ENCODE measurements around the gene KHDRBS2.

Gene KHDRBS2

GRCh38 chr6:62265906-62266525 lies 20.0 kb downstream of the KHDRBS2 start:
- H3K4me1 ChIP-seq (ENCODE audit: insufficient read depth, low read length): no peaks in the 10 kb centered on the region; the same call in 1 of the 2 replicates
- no peaks in the 10 kb centered on the region for H3K36me3 ChIP-seq (ENCODE audit: insufficient read depth, low read length)
- no peak overlapping the region for H3K9ac ChIP-seq (ENCODE audit: low read depth, low read length)
- H3K9me3 ChIP-seq (ENCODE audit: control insufficient read depth, insufficient read depth, low read length): no peaks in the 10 kb centered on the region

GRCh38 chr6:62262283-62262682 lies 23.7 kb downstream of the KHDRBS2 start:
- H3K9ac ChIP-seq (ENCODE audit: low read depth, low read length): no peak overlapping the region
- no peaks in the 10 kb centered on the region for H3K9me3 ChIP-seq (ENCODE audit: control insufficient read depth, insufficient read depth, low read length)
- H3K36me3 ChIP-seq (ENCODE audit: insufficient read depth, low read length): no peaks in the 10 kb centered on the region
- H3K4me1 ChIP-seq (ENCODE audit: insufficient read depth, low read length): no peaks in the 10 kb centered on the region; the same call in 1 of the 2 replicates

- no peaks in the 10 kb centered on the region for H3K9me3 ChIP-seq (ENCODE audit: control insufficient read depth, insufficient read depth, low read length)
- H3K36me3 ChIP-seq (ENCODE audit: insufficient read depth, low read length): no peaks in the 10 kb centered on the region
- no peak overlapping the region for H3K9ac ChIP-seq (ENCODE audit: low read depth, low read length)
- no peaks in the 10 kb centered on the region for H3K4me1 ChIP-seq (ENCODE audit: insufficient read depth, low read length)
Measured at GRCh38 chr6:62246087-62246486, 39.9 kb downstream of the KHDRBS2 start.

GRCh38 chr6:62236784-62237183 lies 49.2 kb downstream of the KHDRBS2 start:
- no peaks in the 10 kb centered on the region for H3K4me1 ChIP-seq (ENCODE audit: insufficient read depth, low read length)
- H3K9ac ChIP-seq (ENCODE audit: low read depth, low read length): no peak overlapping the region
- no peaks in the 10 kb centered on the region for H3K36me3 ChIP-seq (ENCODE audit: insufficient read depth, low read length)
- no peaks in the 10 kb centered on the region; the same call in 1 of the 2 replicates for H3K9me3 ChIP-seq (ENCODE audit: control insufficient read depth, insufficient read depth, low read length)

GRCh38 chr6:62229231-62229630 lies 56.8 kb downstream of the KHDRBS2 start:
- no peaks in the 10 kb centered on the region for H3K36me3 ChIP-seq (ENCODE audit: insufficient read depth, low read length)
- no peaks in the 10 kb centered on the region; the same call in 1 of the 2 replicates for H3K9me3 ChIP-seq (ENCODE audit: control insufficient read depth, insufficient read depth, low read length)
- no peak overlapping the region for H3K9ac ChIP-seq (ENCODE audit: low read depth, low read length)
- no peaks in the 10 kb centered on the region for H3K4me1 ChIP-seq (ENCODE audit: insufficient read depth, low read length)

- Histone ChIP-seq H3K4me1 (ENCODE audit: insufficient read depth, low read length) (no peaks in the 10 kb centered on the region), H3K9ac (ENCODE audit: low read depth, low read length) (no peak overlapping the region), H3K9me3 (ENCODE audit: control insufficient read depth, insufficient read depth, low read length) (no peaks in the 10 kb centered on the region), H3K36me3 (ENCODE audit: insufficient read depth, low read length) (no peaks in the 10 kb centered on the region)
Measured at GRCh38 chr6:62217866-62218265, 68.2 kb downstream of the KHDRBS2 start.

GRCh38 chr6:62202078-62202477 lies 83.9 kb downstream of the KHDRBS2 start:
- Histone ChIP-seq H3K4me1 (ENCODE audit: insufficient read depth, low read length) (no peaks in the 10 kb centered on the region), H3K9me3 (ENCODE audit: control insufficient read depth, insufficient read depth, low read length) (no peaks in the 10 kb centered on the region), H3K36me3 (ENCODE audit: insufficient read depth, low read length) (no peaks in the 10 kb centered on the region), H3K9ac (ENCODE audit: low read depth, low read length) (no peak overlapping the region)

- H3K9ac ChIP-seq (ENCODE audit: low read depth, low read length): no peak overlapping the region
Measured at GRCh38 chr6:62192593-62192992, 93.4 kb downstream of the KHDRBS2 start.

GRCh38 chr6:62175195-62175594 lies 110.8 kb downstream of the KHDRBS2 start:
- Histone ChIP-seq H3K9ac (ENCODE audit: low read depth, low read length) (no peak overlapping the region), H3K4me1 (ENCODE audit: insufficient read depth, low read length) (no peaks in the 10 kb centered on the region), H3K9me3 (ENCODE audit: control insufficient read depth, insufficient read depth, low read length) (no peaks in the 10 kb centered on the region), H3K36me3 (ENCODE audit: insufficient read depth, low read length) (no peaks in the 10 kb centered on the region)

More at GRCh38 chr6:62192593-62192992, 93.4 kb downstream of the KHDRBS2 start:
- H3K36me3 ChIP-seq (ENCODE audit: insufficient read depth, low read length): no peaks in the 10 kb centered on the region
- H3K4me1 ChIP-seq (ENCODE audit: insufficient read depth, low read length): peaks cover 10% of the 10 kb centered on the region; the same call in 1 of the 2 replicates
- no peaks in the 10 kb centered on the region for H3K9me3 ChIP-seq (ENCODE audit: control insufficient read depth, insufficient read depth, low read length)

GRCh38 chr6:62174548-62174947 lies 111.5 kb downstream of the KHDRBS2 start:
- Histone ChIP-seq H3K4me1 (ENCODE audit: insufficient read depth, low read length) (no peaks in the 10 kb centered on the region), H3K9ac (ENCODE audit: low read depth, low read length) (no peak overlapping the region), H3K36me3 (ENCODE audit: insufficient read depth, low read length) (no peaks in the 10 kb centered on the region), H3K9me3 (ENCODE audit: control insufficient read depth, insufficient read depth, low read length) (no peaks in the 10 kb centered on the region)

GRCh38 chr6:62167736-62168135 lies 118.3 kb downstream of the KHDRBS2 start:
- Histone ChIP-seq H3K4me1 (ENCODE audit: insufficient read depth, low read length) (no peaks in the 10 kb centered on the region), H3K9me3 (ENCODE audit: control insufficient read depth, insufficient read depth, low read length) (no peaks in the 10 kb centered on the region), H3K9ac (ENCODE audit: low read depth, low read length) (no peak overlapping the region), H3K36me3 (ENCODE audit: insufficient read depth, low read length) (no peaks in the 10 kb centered on the region)

GRCh38 chr6:62162858-62163257 lies 123.2 kb downstream of the KHDRBS2 start:
- Histone ChIP-seq H3K36me3 (ENCODE audit: insufficient read depth, low read length) (no peaks in the 10 kb centered on the region), H3K9ac (ENCODE audit: low read depth, low read length) (no peak overlapping the region), H3K4me1 (ENCODE audit: insufficient read depth, low read length) (no peaks in the 10 kb centered on the region), H3K9me3 (ENCODE audit: control insufficient read depth, insufficient read depth, low read length) (no peaks in the 10 kb centered on the region)

- H3K9ac ChIP-seq (ENCODE audit: low read depth, low read length): no peak overlapping the region
- no peaks in the 10 kb centered on the region for H3K9me3 ChIP-seq (ENCODE audit: control insufficient read depth, insufficient read depth, low read length)
- peaks cover 5% of the 10 kb centered on the region; the same call in 1 of the 2 replicates for H3K4me1 ChIP-seq (ENCODE audit: insufficient read depth, low read length)
- H3K36me3 ChIP-seq (ENCODE audit: insufficient read depth, low read length): no peaks in the 10 kb centered on the region
Measured at GRCh38 chr6:62152796-62153195, 133.2 kb downstream of the KHDRBS2 start.

GRCh38 chr6:62150048-62150663 lies 135.9 kb downstream of the KHDRBS2 start:
- Histone ChIP-seq H3K4me1 (ENCODE audit: insufficient read depth, low read length) (peaks cover 5% of the 10 kb centered on the region; the same call in 1 of the 2 replicates), H3K9ac (ENCODE audit: low read depth, low read length) (no peak overlapping the region), H3K36me3 (ENCODE audit: insufficient read depth, low read length) (no peaks in the 10 kb centered on the region), H3K9me3 (ENCODE audit: control insufficient read depth, insufficient read depth, low read length) (no peaks in the 10 kb centered on the region)

Measured in ES-I3 (cell line).